Peyer's patch (tissue), 4 donors: ENCODE results near the gene SLC17A6.

ENCODE experiments used
- POLR2A ChIP-seq, 2 donors: fragments of 450-650 bp; IDR thresholded peaks; one replicate each; pipeline ENCODE4 v1.5.1; 2017; ENCODE audit warnings: antibody characterized with exemption in 2 of 2, mild to moderate bottlenecking in 2 of 2, moderate library complexity in 2 of 2
- TF ChIP-seq, protein P1 (sequence below), 6 experiments: fragments of 450-650 bp in 4 of 6; fragments of 200-600 bp in 2 of 6; sonication (generic) in 1 of 6; IDR thresholded peaks; one replicate each; pipeline ENCODE4 v1.5.1; 2017 to 2019; ENCODE audit warnings: antibody characterized with exemption in 6 of 6, mild to moderate bottlenecking in 3 of 6, moderate library complexity in 1 of 6

GRCh38 chr11:22339611-22340010 lies 1.4 kb downstream of the SLC17A6 start:
- TF ChIP-seq, protein P1, sequence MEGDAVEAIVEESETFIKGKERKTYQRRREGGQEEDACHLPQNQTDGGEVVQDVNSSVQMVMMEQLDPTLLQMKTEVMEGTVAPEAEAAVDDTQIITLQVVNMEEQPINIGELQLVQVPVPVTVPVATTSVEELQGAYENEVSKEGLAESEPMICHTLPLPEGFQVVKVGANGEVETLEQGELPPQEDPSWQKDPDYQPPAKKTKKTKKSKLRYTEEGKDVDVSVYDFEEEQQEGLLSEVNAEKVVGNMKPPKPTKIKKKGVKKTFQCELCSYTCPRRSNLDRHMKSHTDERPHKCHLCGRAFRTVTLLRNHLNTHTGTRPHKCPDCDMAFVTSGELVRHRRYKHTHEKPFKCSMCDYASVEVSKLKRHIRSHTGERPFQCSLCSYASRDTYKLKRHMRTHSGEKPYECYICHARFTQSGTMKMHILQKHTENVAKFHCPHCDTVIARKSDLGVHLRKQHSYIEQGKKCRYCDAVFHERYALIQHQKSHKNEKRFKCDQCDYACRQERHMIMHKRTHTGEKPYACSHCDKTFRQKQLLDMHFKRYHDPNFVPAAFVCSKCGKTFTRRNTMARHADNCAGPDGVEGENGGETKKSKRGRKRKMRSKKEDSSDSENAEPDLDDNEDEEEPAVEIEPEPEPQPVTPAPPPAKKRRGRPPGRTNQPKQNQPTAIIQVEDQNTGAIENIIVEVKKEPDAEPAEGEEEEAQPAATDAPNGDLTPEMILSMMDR (IDR thresholded peaks at IDR 0.05), result no peak
- no peak for TF ChIP-seq POLR2A (IDR thresholded peaks at IDR 0.05)
